Epidermal melanocyte (primary cell): ENCODE results near the gene GRM5.
A peak's percentile ranks its signal among the peaks of the same experiment; 100 is the strongest.
"Not testable (repeated sequence)": the region's sequence is repeated elsewhere in the genome, so short reads cannot be mapped to it uniquely, and the experiment has no call there.

Source experiments
- DNase-seq: peaks from one replicate; pipeline ENCODE4 v3.0.0; 2011; ENCODE audit warnings: low spot score; ENCODE audit not compliant: insufficient read length

The GRM5 gene

GRCh38 chr11:88838139-88838538 is 227.6 kb downstream of the GRM5 start:
- not testable (repeated sequence) for DNase-seq

- not testable (repeated sequence) for DNase-seq
These were observed 230.1 kb downstream of the GRM5 start for GRCh38 chr11:88835709-88836108.

- DNase-seq: no peak
These were observed 234.4 kb downstream of the GRM5 start for GRCh38 chr11:88831303-88831890.

- no peak for DNase-seq
These were observed 238.6 kb downstream of the GRM5 start for GRCh38 chr11:88827018-88827676.

GRCh38 chr11:88819616-88820015 is 246.2 kb downstream of the GRM5 start:
- DNase-seq: no peak

GRCh38 chr11:88818978-88819377 is 246.8 kb downstream of the GRM5 start:
- DNase-seq: no peak

GRCh38 chr11:88815505-88815904 is 250.3 kb downstream of the GRM5 start:
- no peak for DNase-seq

GRCh38 chr11:88814076-88814475 is 251.7 kb downstream of the GRM5 start:
- no peak for DNase-seq

- no peak for DNase-seq
These were observed 252.4 kb downstream of the GRM5 start for GRCh38 chr11:88813233-88813915.

GRCh38 chr11:88810420-88811097 is 255.2 kb downstream of the GRM5 start:
- DNase-seq: no peak

GRCh38 chr11:88809126-88809525 is 256.7 kb downstream of the GRM5 start:
- DNase-seq: no peak

GRCh38 chr11:88807349-88807748 is 258.4 kb downstream of the GRM5 start:
- DNase-seq: no peak

- no peak for DNase-seq
These were observed 259.4 kb downstream of the GRM5 start for GRCh38 chr11:88806410-88806809.

GRCh38 chr11:88801484-88802123 is 264.2 kb downstream of the GRM5 start:
- DNase-seq: no peak

- no peak for DNase-seq
These were observed 265.8 kb downstream of the GRM5 start for GRCh38 chr11:88799771-88800500.

- DNase-seq: no peak
These were observed 275.6 kb downstream of the GRM5 start for GRCh38 chr11:88790182-88790581.

GRCh38 chr11:88779577-88779976 is 286.2 kb downstream of the GRM5 start:
- DNase-seq: no peak

- DNase-seq: no peak
These were observed 295.2 kb downstream of the GRM5 start for GRCh38 chr11:88770475-88771079.

GRCh38 chr11:88744140-88744539 is 321.6 kb downstream of the GRM5 start:
- DNase-seq: no peak

- DNase-seq: no peak
These were observed 326.3 kb downstream of the GRM5 start for GRCh38 chr11:88739524-88739923.

- peak; percentile 25 for DNase-seq
These were observed 356.2 kb downstream of the GRM5 start for GRCh38 chr11:88709567-88709966.
